Occipital lobe (tissue), 2 donors: Measurements from ENCODE around the gene LMX1B. TPM values are rescaled to one million over a fixed set of nuclear protein-coding genes. Genes with fewer than 3 reads are reported as not detected.
"Not testable (repeated sequence)": the region's sequence is repeated elsewhere in the genome, so short reads cannot be mapped to it uniquely, and the experiment has no call there.

ENCODE experiments used
- DNase-seq: peaks from one replicate; lab custom pipeline; 2025; lab: John Stamatoyannopoulos, UW
- total RNA-seq: library from RNA; depleted of rRNA; stranded (reverse); fragments of >200 nt; gene quantifications from one replicate; pipeline ENCODE4 v1.2.3, GENCODE V29; 2014

Gene LMX1B
- total RNA-seq, 1 donor from 2014 or later: not detected

DNA sequence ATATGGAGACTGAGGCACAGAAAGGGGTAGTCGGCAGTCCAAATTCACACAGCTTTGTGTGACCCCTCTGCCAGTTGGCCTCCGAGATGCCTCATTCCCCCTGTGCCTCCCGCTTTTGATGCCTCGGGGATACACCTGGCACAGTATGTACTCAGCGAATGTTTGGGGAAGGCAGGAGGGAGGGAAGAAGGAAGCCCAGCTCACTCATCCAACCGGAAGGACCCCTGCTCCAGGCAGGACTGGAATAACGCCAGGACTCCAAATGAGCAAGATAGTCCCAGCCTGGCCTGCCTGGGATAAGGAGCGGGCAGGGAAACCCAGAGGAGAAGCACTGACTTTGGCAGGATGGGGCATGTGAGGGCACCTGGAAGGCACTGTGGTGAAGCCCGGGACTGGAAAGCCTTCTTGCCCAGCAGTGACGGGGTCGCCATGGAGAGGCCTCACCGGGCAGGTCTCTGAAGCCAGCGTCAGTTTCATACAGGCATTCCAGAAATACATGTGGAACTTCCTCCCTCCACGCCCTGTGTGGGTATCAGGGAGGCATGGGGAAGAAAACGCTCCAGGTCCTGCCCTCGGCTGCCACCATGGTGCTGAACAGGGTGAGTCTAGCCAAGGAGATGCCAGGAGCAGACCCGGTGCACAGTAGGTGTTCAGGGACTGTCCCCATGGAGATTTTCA, 20.3 kb downstream of the LMX1B start:
- DNase-seq: no peak

DNA sequence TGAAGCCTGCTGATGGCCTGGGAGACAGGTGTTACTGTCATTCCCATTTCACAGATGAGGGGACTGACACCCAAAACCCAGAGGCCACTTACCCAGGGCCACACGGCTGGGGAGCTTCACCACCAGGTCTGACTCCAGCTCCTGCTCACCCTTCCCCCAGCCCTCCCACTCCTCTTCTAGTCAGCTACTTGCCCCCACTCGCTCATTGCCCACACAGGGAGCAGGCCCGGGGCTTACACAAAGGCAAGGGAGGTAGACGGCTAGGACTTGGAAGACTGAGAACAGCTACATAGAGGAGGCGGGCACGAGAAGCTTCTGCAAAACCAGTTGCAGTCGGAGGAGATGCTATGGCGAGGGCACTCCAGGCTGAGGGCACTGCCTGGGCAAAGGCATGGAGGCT, 21.3 kb downstream of the LMX1B start:
- DNase-seq: no peak

DNA sequence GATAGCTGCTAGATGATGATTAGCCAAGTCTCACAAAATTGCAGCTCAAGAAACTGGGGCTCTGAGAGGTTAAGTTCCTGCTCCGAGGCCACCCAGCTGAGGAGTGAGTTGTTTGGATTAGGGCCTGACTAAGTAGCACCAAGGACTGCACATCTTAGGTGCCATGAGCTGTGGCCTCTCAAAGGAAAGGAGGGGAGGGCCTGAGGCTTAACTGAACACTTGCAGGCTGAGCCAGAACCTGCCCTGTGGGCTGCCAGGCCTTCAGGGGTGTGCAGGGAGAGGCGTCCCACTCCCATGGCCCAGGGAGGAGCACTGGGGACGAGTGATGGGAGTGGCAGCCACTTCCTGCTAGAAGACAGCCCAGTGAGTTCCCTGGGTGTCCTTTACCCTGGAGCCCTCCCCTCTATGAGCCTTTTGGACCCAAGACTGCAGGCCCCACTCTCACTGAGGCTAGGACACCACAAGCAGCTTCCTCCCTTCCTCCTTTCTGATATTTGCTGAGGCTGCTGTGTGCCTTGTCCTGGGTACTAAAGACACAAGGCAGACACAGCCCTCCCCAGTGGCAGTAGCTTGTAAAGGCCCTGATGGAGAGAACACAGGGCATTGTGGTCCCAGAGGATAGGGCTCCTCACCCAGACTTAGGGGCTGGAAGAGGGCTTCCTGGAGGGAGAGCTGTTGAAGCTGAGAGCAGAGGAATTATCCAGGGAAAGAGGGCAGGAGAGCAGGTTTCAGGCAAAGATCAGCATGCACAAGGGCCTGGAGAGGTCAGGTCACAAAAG, 22.1 kb downstream of the LMX1B start:
- DNase-seq: no peak

DNA sequence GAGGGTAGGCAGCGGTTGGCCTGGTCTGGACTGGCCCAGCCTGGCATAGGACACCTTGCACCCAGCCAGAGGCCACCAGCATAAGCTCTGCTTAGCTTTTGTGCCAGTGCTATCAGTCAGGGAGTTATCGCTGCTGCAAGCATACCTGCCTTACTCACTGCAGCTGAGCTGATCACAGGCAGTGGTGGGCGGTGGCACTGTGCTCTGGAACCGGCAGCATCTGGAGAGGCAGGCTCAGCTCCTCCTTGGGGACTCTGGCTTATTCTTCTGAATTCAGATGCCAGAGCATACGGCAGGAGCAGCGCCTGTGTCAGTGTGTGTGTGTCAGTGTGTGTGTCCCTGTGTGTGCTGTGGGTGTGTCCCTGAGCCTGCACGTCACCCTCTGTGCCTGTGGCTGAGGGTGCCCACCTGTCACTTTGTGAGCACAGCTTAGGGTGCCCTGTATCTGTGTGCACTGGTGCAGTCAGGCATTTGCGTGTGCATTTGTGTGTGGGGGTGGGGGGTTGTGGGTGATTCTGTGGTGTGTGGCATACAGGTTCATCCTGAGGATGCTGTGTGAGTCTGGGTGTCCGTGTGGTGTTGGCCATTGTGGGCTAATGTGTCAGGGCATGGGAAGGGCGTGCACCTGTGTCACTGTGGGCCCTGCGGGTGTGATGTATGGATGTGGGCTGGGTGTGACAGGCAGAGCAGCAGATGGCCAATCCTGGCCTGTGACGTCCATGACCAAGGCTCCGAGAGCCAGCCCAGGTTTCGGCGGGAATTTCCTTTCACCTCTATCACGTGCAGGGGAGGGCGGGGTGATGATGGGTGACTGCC, 23.5 kb downstream of the LMX1B start:
- DNase-seq: no peak

DNA sequence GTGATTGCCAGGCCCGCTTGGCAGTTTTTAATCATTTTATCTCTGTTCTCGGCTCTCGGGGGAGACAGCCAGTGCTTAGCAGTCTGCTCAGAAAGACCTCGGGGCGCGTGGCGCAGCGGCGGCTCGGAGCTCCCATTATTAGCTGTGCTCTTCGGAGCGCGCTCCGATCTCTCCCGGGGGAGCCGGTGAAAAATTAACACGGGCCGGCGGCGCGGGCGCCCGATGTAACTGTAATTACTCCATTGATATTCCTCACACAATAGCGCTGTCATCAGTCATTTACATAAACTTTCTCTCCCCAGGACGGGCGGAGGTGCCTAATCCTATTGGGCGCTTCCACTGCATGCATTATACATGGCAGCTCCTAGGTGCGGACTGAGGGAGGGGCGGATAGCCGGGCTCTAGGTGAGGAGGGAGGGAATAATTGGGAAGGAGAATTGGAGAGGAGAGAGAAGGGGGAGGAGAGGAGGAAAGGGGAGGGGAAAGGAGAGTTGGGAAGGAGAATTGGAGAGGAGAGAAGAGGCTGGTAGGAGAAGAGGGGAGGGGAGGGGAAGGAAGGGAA, 24.9 kb downstream of the LMX1B start:
- DNase-seq: no peak

DNA sequence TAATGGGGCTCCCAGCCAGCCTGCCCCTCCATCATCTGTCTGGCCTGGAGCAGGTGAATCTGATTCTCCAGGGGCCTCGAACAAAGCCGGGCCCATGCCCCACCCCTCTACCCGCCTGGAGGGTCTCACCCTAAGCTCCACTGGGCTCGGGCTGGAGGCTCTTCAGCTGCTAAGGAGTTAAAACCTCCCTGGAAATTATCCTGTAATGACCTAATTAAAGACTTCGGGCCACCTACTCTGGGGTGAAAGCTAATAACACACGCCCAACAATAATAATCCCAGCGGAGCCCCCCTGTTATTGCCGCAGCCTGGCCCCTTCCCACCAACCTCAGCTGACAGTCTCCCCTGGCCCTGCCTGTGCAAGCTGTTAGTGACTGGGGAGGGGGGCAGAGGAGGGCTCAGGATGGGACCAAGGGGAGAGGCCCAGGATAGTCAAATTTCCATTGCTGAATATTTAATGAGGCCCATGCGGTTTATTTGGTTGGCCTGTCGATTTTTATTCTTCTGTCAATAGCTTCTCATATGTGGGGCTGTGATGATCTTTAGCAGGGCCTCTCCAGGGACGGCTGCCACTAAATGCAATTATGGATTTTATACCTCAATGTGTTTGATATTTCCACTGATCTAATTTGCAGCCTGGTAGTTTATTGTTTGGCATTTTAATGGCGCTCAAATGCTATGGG, 25.7 kb downstream of the LMX1B start:
- DNase-seq: no peak

DNA sequence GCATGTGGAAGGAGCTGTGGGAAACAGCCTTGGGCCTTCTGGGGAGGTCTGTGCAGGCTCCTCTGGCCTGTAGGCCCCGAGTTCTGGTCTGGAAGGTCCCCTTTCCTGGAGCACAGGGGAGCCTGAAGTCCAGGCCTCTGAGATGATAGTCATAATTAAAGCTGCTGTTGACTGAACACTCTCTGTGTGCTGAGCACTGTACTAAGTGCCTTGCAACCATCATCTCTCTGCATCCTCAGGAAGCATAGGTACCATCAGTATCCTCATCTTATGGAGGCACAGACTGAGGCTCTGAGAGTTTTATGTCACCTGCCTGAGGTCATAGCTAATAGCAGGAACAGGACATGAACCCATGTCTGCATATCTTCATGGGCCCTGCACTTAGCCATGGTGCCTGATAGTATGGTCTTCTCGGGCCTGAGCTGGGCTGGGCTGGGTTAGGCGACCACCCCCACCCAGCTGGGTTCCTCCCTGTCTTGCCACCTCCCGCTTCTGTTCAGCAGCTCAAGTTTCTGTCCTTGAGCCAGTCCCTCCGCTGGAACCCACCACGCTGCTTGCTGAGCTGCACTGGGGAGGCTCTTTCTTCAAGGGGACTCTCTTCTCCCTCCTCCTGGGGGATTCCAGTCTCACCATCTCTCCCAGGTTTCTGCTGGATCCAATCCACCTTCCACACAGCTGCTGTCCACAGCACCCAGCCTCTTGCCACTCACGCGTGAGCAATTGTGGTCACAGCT, 27.6 kb downstream of the LMX1B start:
- DNase-seq: no peak

DNA sequence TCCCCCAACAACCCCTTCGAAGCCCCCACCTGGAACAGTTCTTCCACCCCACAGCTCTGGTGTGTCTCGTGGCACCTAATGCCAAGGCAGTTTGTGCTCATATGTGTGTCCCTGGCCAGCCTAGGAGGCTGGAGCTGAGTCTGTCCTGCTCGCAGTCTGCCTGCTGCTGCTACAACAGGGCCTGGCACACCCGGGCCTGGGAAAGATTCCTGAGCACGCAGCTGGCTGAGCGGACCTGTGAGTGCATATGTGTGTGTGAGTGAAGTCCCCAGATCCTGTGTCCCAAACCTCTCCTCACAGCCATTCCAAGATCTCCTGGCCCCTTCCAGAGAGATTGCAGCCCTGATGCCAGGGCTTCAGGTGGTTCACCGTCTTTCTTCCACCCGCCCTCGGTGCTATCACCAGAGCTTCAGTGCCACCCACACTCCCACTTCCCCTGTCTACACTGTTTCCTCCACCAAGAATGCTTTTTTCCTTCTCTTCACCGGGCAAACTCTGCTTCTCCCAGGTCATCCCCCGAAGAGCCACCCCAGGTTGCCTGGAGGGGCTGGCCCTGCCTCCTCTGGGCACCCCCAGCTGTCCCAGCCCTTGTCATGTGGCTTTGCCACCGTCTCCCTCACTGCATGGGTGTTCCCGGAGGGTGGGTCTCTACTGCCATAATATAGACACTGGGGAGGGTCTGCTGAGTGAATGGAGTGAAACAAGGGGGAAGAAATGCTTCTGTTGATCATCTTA, 28.4 kb downstream of the LMX1B start:
- no peak for DNase-seq

DNA sequence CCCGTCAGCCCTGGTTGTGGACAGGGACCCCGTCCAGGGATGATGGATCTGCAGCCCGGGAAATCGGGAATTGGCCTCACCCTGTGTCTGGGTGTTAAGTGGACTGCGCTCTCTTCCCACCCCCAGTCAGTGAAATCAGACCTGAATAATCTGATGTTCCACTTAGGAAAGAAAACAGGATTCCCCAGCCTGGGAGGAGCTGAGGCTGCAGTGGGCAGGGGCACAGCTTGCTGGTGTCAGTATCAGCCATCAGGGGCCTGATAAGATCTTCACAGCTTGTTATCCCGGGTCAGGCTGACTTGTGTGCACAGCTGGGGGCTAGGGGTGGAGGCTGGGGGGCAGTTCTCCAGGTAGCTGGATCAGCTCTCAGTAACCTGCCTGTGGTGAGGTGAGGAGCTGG, 29.1 kb downstream of the LMX1B start:
- no peak for DNase-seq

DNA sequence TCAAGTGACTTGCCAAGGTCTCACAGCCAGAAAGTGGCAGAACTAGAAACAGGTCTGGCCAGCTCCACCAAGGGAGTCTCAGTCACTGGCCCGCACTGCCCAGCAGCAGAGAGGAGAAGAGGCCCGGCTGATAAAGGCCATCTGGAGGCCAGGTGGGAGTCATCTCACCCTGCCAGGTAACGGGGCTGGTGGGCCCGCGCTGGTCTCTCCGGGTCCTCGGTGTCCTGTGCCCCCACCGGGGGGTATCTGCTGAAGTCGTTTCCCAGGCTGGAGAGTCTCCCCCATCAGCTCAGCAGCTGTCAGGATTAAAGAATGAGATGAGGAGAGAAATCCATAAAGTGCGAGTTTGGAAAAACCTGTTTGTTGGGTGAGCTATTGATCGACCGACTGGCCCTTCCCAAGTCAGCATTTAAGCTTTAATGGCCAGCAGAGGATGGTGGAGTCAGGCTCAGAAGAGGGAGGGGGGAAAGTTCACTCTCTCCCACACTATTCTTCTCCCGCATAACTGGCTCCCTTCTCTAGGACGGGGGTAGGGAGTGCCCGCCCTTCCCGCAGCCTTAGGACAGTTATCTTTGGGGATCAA, 30.3 kb downstream of the LMX1B start:
- DNase-seq: no peak

DNA sequence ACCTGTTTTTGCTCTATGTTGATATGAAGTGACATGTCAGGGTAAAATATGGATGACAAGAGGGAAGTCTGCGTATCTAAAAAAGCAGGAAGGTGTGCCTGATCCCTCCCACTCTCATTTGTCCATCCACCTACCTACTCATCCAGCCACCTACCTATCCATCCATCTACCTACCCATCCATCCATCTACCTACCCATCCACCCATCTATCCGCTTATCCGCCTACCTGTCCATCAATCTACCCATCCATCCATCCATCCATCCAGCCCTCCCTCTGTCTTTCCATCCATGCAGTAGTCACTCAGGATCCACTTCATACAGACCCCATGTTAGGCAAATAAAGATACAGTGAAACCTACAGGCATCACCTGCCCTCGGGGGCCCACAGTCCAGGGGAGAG, 32.4 kb downstream of the LMX1B start:
- no peak for DNase-seq

DNA sequence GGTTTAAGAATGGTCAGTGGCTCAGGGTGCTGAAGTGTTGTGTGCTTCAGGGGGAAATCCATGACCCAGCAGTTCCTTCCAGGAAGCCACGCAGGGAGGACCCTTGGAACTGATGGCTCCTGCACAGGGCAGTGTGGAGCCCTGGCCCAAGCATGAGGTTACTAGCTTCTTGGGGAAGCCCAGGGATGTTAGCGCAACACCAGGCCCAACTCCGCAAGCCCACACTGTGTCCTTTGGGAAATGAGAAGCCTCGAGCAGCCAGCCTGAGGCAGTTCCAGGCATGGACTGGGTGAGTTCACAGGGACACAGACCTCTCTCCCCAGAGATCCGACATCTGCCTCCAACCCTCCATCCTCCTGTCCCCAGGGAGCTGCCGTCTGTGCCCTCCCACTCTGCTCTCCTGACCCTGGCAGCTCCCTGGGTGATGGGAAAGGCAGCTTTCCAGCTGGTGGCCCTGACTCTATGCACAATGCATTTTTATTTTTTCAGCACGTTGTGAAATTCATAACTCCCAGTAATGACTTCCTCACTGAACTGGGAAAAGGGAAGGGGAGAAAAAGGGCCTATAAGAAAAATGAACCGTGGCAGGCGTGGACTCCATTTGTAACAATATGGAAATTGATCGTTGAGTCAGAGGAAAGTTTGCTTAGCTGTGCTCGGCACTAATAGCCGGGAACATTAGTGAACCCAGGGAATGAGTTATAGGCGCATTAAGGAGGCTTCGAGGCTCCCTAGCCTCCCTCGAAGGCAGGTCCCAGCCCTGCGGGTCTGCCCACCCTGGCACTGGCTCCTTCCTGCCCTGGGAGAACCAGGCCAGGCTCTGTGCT, 34.1 kb downstream of the LMX1B start:
- DNase-seq: no peak

DNA sequence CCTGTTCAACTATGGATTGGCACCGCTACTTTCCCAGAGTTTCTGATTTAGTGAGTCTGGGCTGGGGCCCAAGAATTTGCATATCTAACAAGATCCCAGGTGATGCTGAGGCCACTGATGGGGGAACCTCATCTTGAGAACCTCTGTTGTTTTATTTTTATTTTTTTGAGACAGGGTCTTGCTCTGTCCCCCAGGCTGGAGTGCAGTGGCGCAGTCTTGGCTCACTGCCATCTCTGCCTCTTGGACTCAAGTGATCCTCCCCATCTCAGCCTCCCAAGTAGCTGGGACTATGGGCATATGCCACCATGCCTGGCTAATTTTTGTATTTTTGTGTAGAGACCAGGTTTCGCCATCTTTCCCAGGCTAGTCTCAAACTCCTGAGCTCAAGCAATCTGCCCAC, 35.7 kb downstream of the LMX1B start:
- DNase-seq: no peak

DNA sequence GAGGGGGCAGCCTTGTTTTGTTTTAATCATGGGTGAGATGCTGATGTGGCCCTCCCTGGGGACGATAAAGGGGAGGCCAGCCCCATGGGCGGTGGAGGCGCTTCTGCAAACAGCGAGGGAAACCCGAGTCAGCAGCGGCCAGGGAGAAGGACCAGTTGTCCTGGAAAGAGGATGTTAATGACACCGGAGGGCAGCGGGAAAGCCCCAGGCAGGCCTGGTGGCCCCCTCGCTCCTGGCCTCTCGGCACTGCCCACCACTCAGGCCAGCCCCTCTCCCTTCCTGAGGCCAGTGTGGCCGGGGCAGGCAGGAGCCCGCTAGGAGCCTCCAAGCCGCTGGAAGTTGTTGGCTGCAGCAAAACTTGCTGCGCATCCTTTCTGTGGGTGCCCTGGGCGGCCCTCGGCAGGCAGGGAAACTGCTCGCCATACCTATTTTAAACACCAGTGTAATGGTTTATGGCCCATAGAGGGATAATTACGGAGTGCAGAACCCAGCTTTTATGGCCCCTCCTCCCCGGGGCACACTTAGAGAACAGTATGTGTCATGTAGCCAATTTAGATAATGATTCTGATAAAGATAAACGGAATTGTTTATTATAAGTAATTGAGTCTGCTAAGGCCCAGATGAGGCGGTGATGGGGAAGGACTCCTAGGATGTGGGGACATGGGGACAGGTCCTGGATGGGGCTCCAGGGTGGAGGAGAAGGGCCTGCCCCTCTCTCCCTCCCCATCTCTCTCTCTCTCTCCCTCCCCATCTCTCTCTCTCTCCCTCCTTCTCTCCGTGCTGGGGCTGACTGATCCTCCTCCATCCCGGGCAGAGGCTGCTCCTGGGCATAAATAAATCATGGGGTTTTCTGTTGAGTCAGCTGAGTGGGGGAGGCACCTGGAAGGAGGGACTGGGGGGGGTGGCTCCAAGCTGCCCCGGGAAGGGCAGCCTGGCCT, 36.9 kb downstream of the LMX1B start:
- DNase-seq: no peak

DNA sequence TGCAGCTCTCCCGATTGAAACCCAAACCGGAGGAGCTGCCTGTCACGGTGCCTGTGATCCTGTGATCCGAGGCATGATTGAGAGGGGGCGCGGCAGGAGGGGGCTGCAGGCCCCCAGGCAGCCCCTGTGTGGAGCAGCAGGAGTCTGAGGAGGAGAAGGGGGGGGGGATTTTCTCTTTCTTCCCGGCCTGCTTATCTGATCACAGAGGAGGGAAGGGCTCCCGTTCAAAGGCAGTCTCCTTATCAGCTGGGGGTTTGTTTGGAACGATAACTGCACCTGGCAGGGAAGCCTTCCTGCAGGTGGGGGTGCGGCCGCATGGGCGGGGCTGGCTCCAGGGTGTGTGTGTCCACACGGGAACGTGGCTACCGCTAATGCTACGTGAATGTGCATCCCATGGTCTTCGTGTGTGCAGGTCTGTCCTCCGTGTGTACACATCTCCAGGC, 38.4 kb downstream of the LMX1B start:
- DNase-seq: no peak

DNA sequence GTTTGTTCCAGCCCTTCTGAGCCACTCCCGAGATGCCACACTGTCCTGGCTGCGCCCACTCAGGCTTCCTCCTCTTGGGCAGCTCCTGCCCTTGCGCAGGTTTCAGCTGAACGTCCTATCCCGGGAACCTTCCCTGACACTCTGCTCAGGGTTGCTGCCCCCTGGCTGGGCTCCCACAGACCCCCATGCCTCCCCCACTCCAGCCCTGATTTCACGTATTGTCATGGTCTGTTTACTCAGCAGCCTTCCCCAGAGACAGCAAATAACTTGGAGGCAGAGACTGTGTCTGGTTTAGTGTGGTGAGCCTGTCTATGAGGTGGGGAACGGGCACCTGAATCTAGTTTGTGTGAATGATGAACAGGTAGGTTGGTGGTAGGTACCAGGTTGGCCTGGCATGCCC, 40.4 kb downstream of the LMX1B start:
- no peak for DNase-seq

DNA sequence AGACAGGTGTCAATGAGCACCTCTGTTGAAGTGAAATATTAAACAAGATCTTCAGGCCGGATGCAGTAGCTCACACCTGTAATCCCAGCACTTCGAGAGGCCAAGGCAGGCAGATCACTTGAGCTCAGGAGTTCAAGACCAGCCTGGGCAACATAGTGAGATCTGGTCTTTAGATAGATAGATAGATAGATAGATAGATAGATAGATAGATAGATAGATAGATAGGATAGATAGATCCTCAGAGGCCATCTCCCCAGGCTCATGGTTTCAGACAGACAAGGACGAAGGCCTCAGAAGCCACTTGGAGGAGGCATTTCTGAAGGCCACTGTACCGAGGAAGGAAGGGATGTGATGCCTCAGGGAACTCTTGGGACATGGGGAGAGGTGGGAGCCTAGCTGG, 42.5 kb downstream of the LMX1B start:
- not testable (repeated sequence) for DNase-seq
